HG02798 (cell line): ENCODE measurements around the gene MN1.

ENCODE experiments used
- ATAC-seq: cut with Tn5 transposase; IDR thresholded peaks from one replicate; pipeline ENCODE4 v1.9.1; 2021; ENCODE audit warnings: mild to moderate bottlenecking; ENCODE audit not compliant: unreplicated experiment, poor library complexity

The MN1 gene

GRCh38 chr22:27765706-27766291 lies 35.8 kb downstream of the MN1 start:
- no peak for ATAC-seq

GRCh38 chr22:27764722-27765236 lies 36.8 kb downstream of the MN1 start:
- ATAC-seq = no peak

- no peak for ATAC-seq
Measured at GRCh38 chr22:27761665-27762064, 39.9 kb downstream of the MN1 start.

- no peak for ATAC-seq
Measured at GRCh38 chr22:27761000-27761399, 40.6 kb downstream of the MN1 start.

- ATAC-seq = no peak
Measured at GRCh38 chr22:27760474-27760873, 41.1 kb downstream of the MN1 start.

- ATAC-seq = no peak
Measured at GRCh38 chr22:27757928-27758525, 43.5 kb downstream of the MN1 start.

- ATAC-seq = no peak
Measured at GRCh38 chr22:27756212-27756660, 45.3 kb downstream of the MN1 start.

- ATAC-seq = no peak
Measured at GRCh38 chr22:27755521-27756211, 45.9 kb downstream of the MN1 start.

- no peak for ATAC-seq
Measured at GRCh38 chr22:27754888-27755480, 46.6 kb downstream of the MN1 start.

GRCh38 chr22:27754247-27754887 lies 47.2 kb downstream of the MN1 start:
- no peak for ATAC-seq

- ATAC-seq = no peak
Measured at GRCh38 chr22:27752771-27753170, 48.8 kb downstream of the MN1 start.

GRCh38 chr22:27752141-27752540 lies 49.4 kb downstream of the MN1 start:
- ATAC-seq = no peak

- ATAC-seq = no peak
Measured at GRCh38 chr22:27751277-27752070, 50.1 kb downstream of the MN1 start.

GRCh38 chr22:27750584-27751265 lies 50.8 kb downstream of the MN1 start:
- no peak for ATAC-seq

GRCh38 chr22:27749597-27750225 lies 51.8 kb downstream of the MN1 start:
- ATAC-seq = no peak

- no peak for ATAC-seq
Measured at GRCh38 chr22:27748751-27749191, 52.8 kb downstream of the MN1 start.

GRCh38 chr22:27748349-27748748 lies 53.2 kb downstream of the MN1 start:
- ATAC-seq = no peak

- no peak for ATAC-seq
Measured at GRCh38 chr22:27747396-27748221, 53.9 kb downstream of the MN1 start.
